Activated naive CD4-positive, alpha-beta T cell treated with anti-CD3 and anti-CD28 coated beads for 36 hours (primary cell): ENCODE measurements around the gene NRM. TPM values are rescaled to one million over a fixed set of nuclear protein-coding genes. Genes with fewer than 3 reads are reported as not detected.

Source experiments
- CTCF ChIA-PET: fragments of 350-600 bp; sonication (Branson Sonifier 250); formaldehyde crosslinking; loops from one replicate; lab custom pipeline; 2021; ENCODE audit warnings: antibody characterized with exemption; lab: Charles Lee
- DNase-seq: peaks from one replicate; pipeline ENCODE4 v3.0.0-alpha.2; 2020
- H3K27ac Mint-ChIP-seq: one replicate; pipeline ENCODE4 v1.8.0; 2021; ENCODE audit warnings: mild to moderate bottlenecking, mixed read lengths
- H3K27me3 Mint-ChIP-seq: one replicate; pipeline ENCODE4 v1.8.0; 2021; ENCODE audit warnings: low read depth, mixed read lengths
- H3K36me3 Mint-ChIP-seq: one replicate; pipeline ENCODE4 v1.8.0; 2021; ENCODE audit warnings: low read depth, mixed read lengths
- H3K4me1 Mint-ChIP-seq: one replicate; pipeline ENCODE4 v1.8.0; 2021; ENCODE audit warnings: low read depth, mixed read lengths
- H3K4me3 Mint-ChIP-seq: one replicate; pipeline ENCODE4 v1.8.0; 2021; ENCODE audit warnings: mild to moderate bottlenecking, moderate library complexity, mixed read lengths
- H3K9me3 Mint-ChIP-seq: one replicate; pipeline ENCODE4 v1.8.0; 2021; ENCODE audit warnings: mixed read lengths
- intact Hi-C: fragments of 100-400 bp; cut with micrococcal nuclease; formaldehyde crosslinking; loops from one replicate; pipeline ENCODE4 v1.15.1; 2023
- total RNA-seq, 2 experiments: library from RNA; stranded (reverse); gene quantifications; one replicate each; pipeline ENCODE4 v1.2.3, GENCODE V29; 2021

NRM gene
- total RNA-seq, 2 experiments from 2014 or later, result 31.0 to 32.0 TPM

GRCh38 chr6:30647242-30648116 is 43.3 kb downstream of the NRM start:
- peak; percentile 80 for DNase-seq
- intact Hi-C loops, result loop anchor here (1.0 to 2.0 kb wide), 5 partner anchors 21 to 74 kb away; partner anchors contain the start of genes ATAT1, DHX16, MRPS18B and PPP1R10
- peaks cover 20% of the 10 kb centered on the region for H3K4me1 Mint-ChIP-seq
- CTCF ChIA-PET, result interaction anchor here (1.5 kb wide), 1 partner anchor 194 kb away, joined by 3 read pairs; no protein-coding TSS in a partner anchor
- peaks cover 5% of the 10 kb centered on the region for H3K36me3 Mint-ChIP-seq
- peak overlapping the region; percentile 85 for H3K4me3 Mint-ChIP-seq
- no peaks in the 10 kb centered on the region for H3K9me3 Mint-ChIP-seq
- no peaks in the 10 kb centered on the region for H3K27me3 Mint-ChIP-seq
- H3K27ac Mint-ChIP-seq, result peak overlapping the region; percentile 86

DNA sequence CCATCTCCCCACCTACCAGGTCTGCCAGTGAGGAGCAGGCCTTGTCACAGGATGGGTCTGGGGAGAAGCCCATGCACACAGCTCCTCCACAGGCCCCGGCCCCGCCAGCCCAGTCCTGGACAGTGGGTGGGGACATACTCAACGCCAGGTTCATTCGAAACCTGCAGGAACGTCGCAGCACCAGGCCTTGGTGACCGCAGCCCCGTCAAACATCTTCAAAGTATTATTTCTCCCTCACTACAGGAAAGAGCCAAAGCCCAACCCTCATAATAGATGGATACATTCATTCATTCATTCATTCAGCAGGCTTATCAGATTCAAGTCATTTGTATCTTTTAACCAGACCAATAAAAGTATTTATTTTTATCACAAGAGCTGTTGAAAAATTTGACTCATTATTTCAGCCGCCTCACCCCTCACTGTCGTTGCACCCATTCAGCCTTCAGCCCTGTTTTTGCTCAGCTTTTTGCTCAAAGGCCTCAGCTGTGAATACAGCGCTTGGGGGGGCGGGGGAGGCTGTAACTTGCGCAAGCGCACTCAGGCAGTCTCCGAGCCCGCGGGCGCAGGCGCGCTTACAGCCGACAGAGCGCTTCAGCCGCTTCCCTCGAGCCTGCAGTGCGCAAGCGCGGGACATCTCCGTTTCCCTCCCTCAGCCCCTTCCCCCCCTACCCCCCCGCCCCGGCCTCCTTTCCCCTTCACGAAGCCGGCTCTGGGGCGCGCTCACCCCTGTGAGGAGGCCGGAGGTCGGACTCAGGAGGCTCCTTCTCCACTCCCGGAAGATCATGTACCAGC is 44.1 kb downstream of the NRM start, which contains the start of gene C6orf136:
C6orf136 (plus strand) TSS at position 684 of the 792 bp plus-strand sequence; CDS start at position 783, 99 bp downstream.
- Mint-ChIP-seq H3K27me3 (no peaks in the 10 kb centered on the region), H3K4me1 (peaks cover 22% of the 10 kb centered on the region), H3K9me3 (no peaks in the 10 kb centered on the region), H3K27ac (peak within 1 kb of the TSS; percentile 86), H3K4me3 (peak within 1 kb of the TSS; percentile 85), H3K36me3 (peaks cover 7% of the 10 kb centered on the region)
- peak; percentile 94 for DNase-seq
- intact Hi-C loops, result loop anchor here (1.0 to 2.0 kb wide), 6 partner anchors 20 to 75 kb away; partner anchors contain the start of genes ATAT1, DHX16, MDC1 and MRPS18B
- CTCF ChIA-PET, result interaction anchor here (0.6 to 1.5 kb wide), 4 partner anchors 13 to 368 kb away, joined by 3 read pairs; no protein-coding TSS in a partner anchor

GRCh38 chr6:30645989-30646388 is 44.8 kb downstream of the NRM start:
- Mint-ChIP-seq H3K9me3 (no peaks in the 10 kb centered on the region), H3K27ac (no peak overlapping the region), H3K36me3 (peaks cover 6% of the 10 kb centered on the region), H3K4me1 (peaks cover 28% of the 10 kb centered on the region), H3K27me3 (no peaks in the 10 kb centered on the region), H3K4me3 (no peak overlapping the region)
- intact Hi-C loops, result loop anchor here (1.0 to 2.0 kb wide), 4 partner anchors 19 to 71 kb away; partner anchors contain the start of genes ATAT1, DHX16 and MDC1
- CTCF ChIA-PET, result interaction anchor here (0.6 to 1.5 kb wide), 5 partner anchors 14 to 418 kb away, joined by 3 read pairs; no protein-coding TSS in a partner anchor
- no peak for DNase-seq

GRCh38 chr6:30644769-30645168 is 46.0 kb downstream of the NRM start:
- H3K4me3 Mint-ChIP-seq, result no peak overlapping the region
- H3K27me3 Mint-ChIP-seq, result no peaks in the 10 kb centered on the region
- no peaks in the 10 kb centered on the region for H3K9me3 Mint-ChIP-seq
- no peak overlapping the region for H3K27ac Mint-ChIP-seq
- intact Hi-C loops, result no loop called here
- H3K36me3 Mint-ChIP-seq, result peaks cover 8% of the 10 kb centered on the region
- H3K4me1 Mint-ChIP-seq, result peaks cover 34% of the 10 kb centered on the region
- CTCF ChIA-PET, result no interaction called here
- no peak for DNase-seq

DNA sequence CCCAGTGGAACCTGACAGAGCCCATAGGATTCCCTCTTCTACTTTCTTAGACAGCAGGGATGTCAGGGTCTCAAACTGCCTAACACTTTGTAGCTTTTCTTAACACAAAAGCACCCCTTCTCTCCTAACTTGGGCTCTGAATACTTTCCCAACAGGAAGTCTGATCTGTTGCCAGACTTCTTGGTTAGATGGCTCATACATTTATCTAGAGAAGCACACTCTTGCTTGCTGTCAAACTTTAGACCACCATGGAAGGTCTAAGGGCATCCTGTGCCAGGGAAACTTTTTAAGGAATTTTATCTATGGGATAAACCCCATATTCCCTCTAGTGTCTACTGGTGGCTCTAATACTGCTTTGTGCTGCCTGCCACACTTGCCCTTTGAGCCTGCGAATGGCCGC is 47.1 kb downstream of the NRM start:
- no peak for DNase-seq
- Mint-ChIP-seq H3K4me3 (no peak overlapping the region), H3K27ac (no peak overlapping the region), H3K4me1 (peaks cover 28% of the 10 kb centered on the region), H3K36me3 (peaks cover 8% of the 10 kb centered on the region), H3K9me3 (no peaks in the 10 kb centered on the region), H3K27me3 (no peaks in the 10 kb centered on the region)
- CTCF ChIA-PET, result interaction anchor here (0.6 kb wide), 2 partner anchors 405 to 424 kb away, joined by 3 read pairs; no protein-coding TSS in a partner anchor
- intact Hi-C loops, result no loop called here

DNA sequence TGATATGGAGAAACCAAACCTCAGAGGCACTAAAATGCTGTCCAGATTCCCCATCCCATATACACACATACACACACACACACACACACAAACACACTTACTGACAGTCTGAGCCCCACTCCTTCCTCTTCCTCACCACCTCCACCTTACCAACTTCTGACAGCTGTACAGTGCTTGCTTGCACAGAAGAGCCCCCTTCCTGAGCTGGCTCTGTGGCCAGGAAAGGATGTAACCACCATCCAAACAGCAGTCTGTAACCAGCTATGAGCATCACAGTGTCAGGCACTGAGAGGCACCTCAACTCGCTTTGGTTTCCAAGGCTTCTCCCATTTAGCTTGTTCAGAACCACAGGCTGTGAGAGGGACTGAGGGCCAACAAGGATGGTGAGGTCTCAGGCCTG is 49.7 kb downstream of the NRM start:
- CTCF ChIA-PET, result interaction anchor here (0.5 to 1.6 kb wide), 8 partner anchors 10 to 274 kb away, joined by 3 to 4 read pairs (median 3); partner anchors contain the start of gene GNL1
- Mint-ChIP-seq H3K27me3 (no peaks in the 10 kb centered on the region), H3K36me3 (peaks cover 11% of the 10 kb centered on the region), H3K27ac (peak overlapping the region; percentile 8), H3K4me1 (peaks cover 18% of the 10 kb centered on the region), H3K4me3 (no peak overlapping the region), H3K9me3 (no peaks in the 10 kb centered on the region)
- intact Hi-C loops, result no loop called here
- DNase-seq, result no peak

DNA sequence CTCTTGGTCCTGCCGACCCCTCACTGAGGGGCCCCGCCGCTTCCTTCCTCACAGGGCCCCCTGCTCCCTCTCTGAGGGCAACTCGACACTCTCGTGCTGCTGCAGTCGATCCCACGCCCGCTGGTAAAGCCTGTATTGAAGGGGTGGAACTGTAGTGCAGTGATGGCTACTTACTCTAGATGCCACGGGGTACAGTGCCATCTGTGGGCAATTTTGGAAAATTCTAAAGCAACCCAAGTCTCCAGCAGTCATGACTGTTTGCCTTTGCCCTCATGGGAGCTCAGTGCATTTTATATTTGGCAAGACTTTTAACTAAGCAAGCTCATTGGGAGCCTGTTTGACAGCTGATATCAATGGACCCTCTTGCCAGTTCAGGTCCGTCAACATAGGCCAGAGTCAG is 50.3 kb downstream of the NRM start:
- no peaks in the 10 kb centered on the region for H3K27me3 Mint-ChIP-seq
- H3K9me3 Mint-ChIP-seq, result no peaks in the 10 kb centered on the region
- intact Hi-C loops, result no loop called here
- H3K4me3 Mint-ChIP-seq, result no peak overlapping the region
- H3K4me1 Mint-ChIP-seq, result peaks cover 14% of the 10 kb centered on the region
- H3K27ac Mint-ChIP-seq, result no peak overlapping the region
- CTCF ChIA-PET, result interaction anchor here (0.5 to 1.6 kb wide), 6 partner anchors 10 to 266 kb away, joined by 3 to 4 read pairs (median 3); partner anchors contain the start of gene GNL1
- H3K36me3 Mint-ChIP-seq, result peaks cover 11% of the 10 kb centered on the region
- DNase-seq, result no peak

Other genes with a start within 250 kb of the NRM start
- 100 to 1,000 TPM; 598 to 608 TPM for gene HLA-E, start 201.5 kb downstream of the NRM start, total RNA-seq
- gene GNL1, start 134.5 kb downstream of the NRM start, total RNA-seq, result 10 to 100 TPM; 78.2 to 82.1 TPM
- 10 to 100 TPM; 21.7 to 22.0 TPM for gene PRR3, start 133.7 kb downstream of the NRM start, total RNA-seq
- gene ABCF1, start 119.5 kb downstream of the NRM start, total RNA-seq, result 10 to 100 TPM; 79.5 to 82.7 TPM
- 10 to 100 TPM; 47.1 to 49.1 TPM for gene PPP1R10, start 73.7 kb downstream of the NRM start, total RNA-seq
- 100 to 1,000 TPM; 118 to 120 TPM for gene MRPS18B, start 73.1 kb downstream of the NRM start, total RNA-seq
- gene ATAT1, start 64.1 kb downstream of the NRM start, total RNA-seq, result 1 to 10 TPM; 6.9 to 7.5 TPM
- 10 to 100 TPM; 33.6 TPM for gene C6orf136, start 43.9 kb downstream of the NRM start, total RNA-seq
- 10 to 100 TPM; 25.7 to 27.7 TPM for gene DHX16, start 18.0 kb downstream of the NRM start, total RNA-seq
- gene PPP1R18, start 4.3 kb downstream of the NRM start, total RNA-seq, result 100 to 1,000 TPM; 112 to 115 TPM
- gene MDC1, start 26.3 kb upstream of the NRM start, total RNA-seq, result 10 to 100 TPM; 84.1 to 84.8 TPM
- 1,000 to 10,000 TPM; 1,781 to 1,838 TPM for gene TUBB, start 29.4 kb upstream of the NRM start, total RNA-seq
- 100 to 1,000 TPM; 162 to 173 TPM for gene FLOT1, start 51.7 kb upstream of the NRM start, total RNA-seq
- 10 to 100 TPM; 32.2 to 34.0 TPM for gene IER3, start 53.6 kb upstream of the NRM start, total RNA-seq
- 10 to 100 TPM in 1 of 2 experiments, 1 to 10 TPM in 1; 9.5 to 10.1 TPM for gene DDR1, start 193.5 kb upstream of the NRM start, total RNA-seq
- 10 to 100 TPM; 33.3 to 42.4 TPM for gene GTF2H4, start 217.2 kb upstream of the NRM start, total RNA-seq
- gene VARS2, start 223.3 kb upstream of the NRM start, total RNA-seq, result 10 to 100 TPM; 78.1 to 82.8 TPM
- not detected for gene SFTA2, start 241.2 kb upstream of the NRM start, total RNA-seq
- gene MUCL3, start 250.0 kb upstream of the NRM start, total RNA-seq, result not detected